Stomach (tissue), 9 donors: ENCODE data around the gene ANAPC2. TPM values are rescaled to one million over a fixed set of nuclear protein-coding genes. Genes with fewer than 3 reads are reported as not detected.

Experiments
- DNase-seq, 2 donors: peaks; one replicate each; pipeline versions ENCODE4 v3.0.0 to v3.0.0-alpha.2; 2013 to 2019
- H3K27ac ChIP-seq, 5 donors: fragments of 200-600 bp in 4 of 5; sonication (generic) in 4 of 5; one replicate each; pipeline ENCODE4 v1.5.1; 2013 to 2019; ENCODE audit warnings: mild to moderate bottlenecking in 1 of 5, moderate library complexity in 1 of 5
- H3K27me3 ChIP-seq, 3 donors: fragments of 200-600 bp; sonication (generic); one replicate each; pipeline ENCODE4 v1.5.1; 2017 to 2019; ENCODE audit warnings: mixed run types in 1 of 3
- H3K36me3 ChIP-seq, 4 donors: fragments of 200-600 bp; sonication (generic); 1 replicate in 3 of 4; 2 replicates in 1 of 4; pipeline ENCODE4 v1.5.1; 2016 to 2019
- H3K4me1 ChIP-seq, 4 donors: fragments of 200-600 bp; sonication (generic); one replicate each; pipeline ENCODE4 v1.5.1; 2016 to 2019
- H3K4me3 ChIP-seq, 4 donors: fragments of 200-600 bp; sonication (generic) in 3 of 4; one replicate each; pipeline ENCODE4 v1.5.1; 2016 to 2019; ENCODE audit warnings: mild to moderate bottlenecking in 1 of 4
- H3K9me3 ChIP-seq, 4 donors: fragments of 200-600 bp; sonication (generic); one replicate each; pipeline ENCODE4 v1.5.1; 2016 to 2019
- EP300 ChIP-seq: sonication (generic); formaldehyde crosslinking; IDR thresholded peaks from one replicate; pipeline ENCODE4 v1.6.1; 2017; ENCODE audit warnings: antibody characterized with exemption
- POLR2A ChIP-seq, 4 donors: fragments of 450-650 bp; IDR thresholded peaks; one replicate each; pipeline ENCODE4 v1.6.1; 2016; ENCODE audit warnings: antibody characterized with exemption in 4 of 4, control low read depth in 2 of 4, mild to moderate bottlenecking in 1 of 4, moderate library complexity in 1 of 4
- POLR2AphosphoS5 ChIP-seq, 3 donors: sonication (generic); formaldehyde crosslinking; IDR thresholded peaks; one replicate each; pipeline ENCODE4 v1.6.1; 2016; ENCODE audit warnings: antibody characterized with exemption in 3 of 3
- WGBS, 5 donors: extraction: QIAGEN DNeasy Blood & Tissue Kit in 3 of 5; methylation state at CpG; one replicate each; pipeline versions ENCODE4 v1.1.5 to v1.1.7; 2013 to 2018; 5-methylcytosine and 5-hydroxymethylcytosine counted together
- intact Hi-C: fragments of 100-400 bp; cut with DNase I; formaldehyde crosslinking; loops from one replicate; pipeline ENCODE4 v1.15.1; 2023; ENCODE audit warnings: low total_unique reads
- polyA plus RNA-seq, 3 donors: library from polyadenylated mRNA; stranded (reverse); fragments of 200-250 nt; gene quantifications; one replicate each; pipeline ENCODE4 v1.2.3, GENCODE V29; 2013
- total RNA-seq, 5 donors: library from RNA; depleted of rRNA; stranded (reverse); fragments of >200 nt; gene quantifications; one replicate each; pipeline versions ENCODE4 v1.1.0 to v1.2.3, GENCODE V29; 2014 to 2016
- TF ChIP-seq, protein P1 (sequence below), 7 experiments: fragments of 450-650 bp in 4 of 7; fragments of 200-600 bp in 3 of 7; sonication (generic) in 3 of 7; IDR thresholded peaks; one replicate each; pipeline ENCODE4 v1.5.1; 2016 to 2019; ENCODE audit warnings: antibody characterized with exemption in 7 of 7, control low read depth in 2 of 7, mild to moderate bottlenecking in 1 of 7
- donor health status: healthy with polysubstance abuse.
- donor health status: Bipolar disorder and iron deficiency.
- donor health status: healthy.

The ANAPC2 gene
- total and polyA plus RNA-seq, 8 donors, result 26.1 to 147 (median 41.8) TPM

DNA sequence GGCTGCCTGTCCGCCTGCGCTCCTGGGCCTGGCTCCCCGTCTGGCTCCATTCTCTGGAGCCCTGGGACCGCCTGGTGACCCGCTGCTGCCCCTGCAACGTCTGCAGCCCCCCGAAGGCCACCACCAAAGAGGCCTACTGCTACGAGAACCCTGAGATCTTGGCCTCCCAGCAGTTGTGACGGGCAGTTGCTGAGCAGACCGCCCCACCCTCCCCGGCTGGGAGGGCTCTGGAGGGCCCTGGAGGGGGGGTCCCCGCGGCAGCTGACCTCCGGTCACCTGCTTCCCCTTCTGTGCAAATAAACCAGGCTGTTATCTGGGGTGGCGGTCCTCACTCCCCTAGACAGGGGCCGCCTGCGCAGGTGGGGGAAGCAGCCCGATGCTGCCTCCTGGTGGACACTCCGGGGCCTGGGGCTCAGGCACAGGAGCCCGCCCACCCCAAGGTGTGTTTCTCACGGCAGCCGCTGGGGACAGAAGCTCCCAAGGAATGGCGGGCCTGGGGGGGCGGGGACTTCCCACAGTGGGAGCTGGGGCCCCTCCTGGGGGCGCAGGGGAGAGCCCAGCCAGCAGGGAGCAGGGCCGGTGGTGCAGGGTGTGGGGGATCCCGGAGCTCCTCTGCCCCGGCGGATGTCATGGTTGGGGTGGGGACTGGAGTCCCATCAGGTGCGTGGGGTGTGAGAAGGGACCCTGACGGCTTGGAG, 48.0 kb upstream of the ANAPC2 start:
- Histone ChIP-seq H3K4me1 (peaks cover 27 to 60% (median 57%) of the 10 kb centered on the region in 4 donors), H3K27me3 (peaks cover 15 to 49% (median 42%) of the 10 kb centered on the region in 3 donors), H3K27ac (peak overlapping the region in 2 of 5 donors; percentile 24 to 37), H3K36me3 (no peaks in the 10 kb centered on the region), H3K9me3 (no peaks in the 10 kb centered on the region), H3K4me3 (peak overlapping the region in 3 of 4 donors; percentile 14 to 38 (median 34))
- TF ChIP-seq POLR2A (IDR thresholded peaks at IDR 0.05) (no peak), POLR2AphosphoS5 (IDR thresholded peaks at IDR 0.05) (peak in 1 of 3 donors; percentile 60), EP300 (no peak)
- TF ChIP-seq, protein P1, sequence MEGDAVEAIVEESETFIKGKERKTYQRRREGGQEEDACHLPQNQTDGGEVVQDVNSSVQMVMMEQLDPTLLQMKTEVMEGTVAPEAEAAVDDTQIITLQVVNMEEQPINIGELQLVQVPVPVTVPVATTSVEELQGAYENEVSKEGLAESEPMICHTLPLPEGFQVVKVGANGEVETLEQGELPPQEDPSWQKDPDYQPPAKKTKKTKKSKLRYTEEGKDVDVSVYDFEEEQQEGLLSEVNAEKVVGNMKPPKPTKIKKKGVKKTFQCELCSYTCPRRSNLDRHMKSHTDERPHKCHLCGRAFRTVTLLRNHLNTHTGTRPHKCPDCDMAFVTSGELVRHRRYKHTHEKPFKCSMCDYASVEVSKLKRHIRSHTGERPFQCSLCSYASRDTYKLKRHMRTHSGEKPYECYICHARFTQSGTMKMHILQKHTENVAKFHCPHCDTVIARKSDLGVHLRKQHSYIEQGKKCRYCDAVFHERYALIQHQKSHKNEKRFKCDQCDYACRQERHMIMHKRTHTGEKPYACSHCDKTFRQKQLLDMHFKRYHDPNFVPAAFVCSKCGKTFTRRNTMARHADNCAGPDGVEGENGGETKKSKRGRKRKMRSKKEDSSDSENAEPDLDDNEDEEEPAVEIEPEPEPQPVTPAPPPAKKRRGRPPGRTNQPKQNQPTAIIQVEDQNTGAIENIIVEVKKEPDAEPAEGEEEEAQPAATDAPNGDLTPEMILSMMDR (IDR thresholded peaks at IDR 0.05), result peak in 5 of 7 experiments; percentile 98 to 100 (median 99)
- peak; percentile 93 to 96 for DNase-seq
- WGBS, 5 donors, result 8 to 11% (median 9%) methylated on average over 16 to 31 of the region's 31 CpGs
- intact Hi-C loops, result loop anchor here (10.0 kb wide), 1 partner anchor 52 kb away; the partner anchor contains the start of genes ANAPC2 and SSNA1

DNA sequence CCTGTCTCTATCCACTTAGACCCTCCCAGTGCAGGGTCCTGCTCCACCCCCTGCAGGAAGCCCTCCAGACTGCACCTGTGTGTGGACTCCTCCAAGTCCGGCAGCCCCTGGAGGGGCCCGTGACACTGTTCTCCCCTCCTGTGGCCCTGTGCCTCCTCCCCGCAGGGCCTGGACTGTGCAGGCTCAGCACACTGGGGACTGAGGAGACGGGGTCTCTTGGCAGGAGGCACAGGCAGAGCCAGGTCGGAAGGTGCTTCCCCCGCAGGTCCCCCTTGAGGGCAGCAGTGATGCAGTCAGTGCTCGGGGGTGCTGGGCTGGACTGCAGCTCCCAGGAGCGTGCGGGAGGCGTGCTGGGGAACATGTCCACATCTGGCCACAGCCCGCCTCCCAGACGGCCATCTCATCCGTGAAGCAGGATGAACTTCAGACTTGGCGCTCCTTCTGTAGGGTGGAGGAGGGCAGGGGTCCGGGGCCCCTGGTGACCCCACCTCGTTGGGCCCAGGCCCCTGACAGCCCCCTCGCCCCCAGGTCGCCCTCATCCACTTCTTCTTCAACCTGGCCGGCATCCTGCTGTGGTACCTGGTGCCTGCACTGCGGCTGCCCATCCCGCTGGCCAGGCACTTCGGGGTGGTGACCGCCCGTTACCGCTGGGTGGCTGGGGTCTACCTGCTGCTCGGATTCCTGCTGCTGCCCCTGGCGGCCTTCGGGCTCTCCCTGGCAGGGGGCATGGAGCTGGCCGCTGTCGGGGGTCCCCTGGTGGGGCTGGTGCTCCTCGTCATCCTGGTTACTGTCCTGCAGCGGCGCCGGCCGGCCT, 47.3 kb upstream of the ANAPC2 start:
- peak in 1 of 2 donors; percentile 45 for DNase-seq
- 51 to 63% (median 57%) methylated on average over 25 to 35 of the region's 35 CpGs for WGBS, 5 donors
- TF ChIP-seq, protein P1 (IDR thresholded peaks at IDR 0.05), result no peak
- TF ChIP-seq POLR2AphosphoS5 (IDR thresholded peaks at IDR 0.05) (no peak), EP300 (no peak), POLR2A (IDR thresholded peaks at IDR 0.05) (no peak)
- H3K4me3 ChIP-seq, result peak overlapping the region in 3 of 4 donors; percentile 14 to 38 (median 34)
- peaks cover 27 to 60% (median 57%) of the 10 kb centered on the region in 4 donors for H3K4me1 ChIP-seq
- H3K36me3 ChIP-seq, result no peaks in the 10 kb centered on the region
- H3K9me3 ChIP-seq, result no peaks in the 10 kb centered on the region
- H3K27me3 ChIP-seq, result peaks cover 15 to 56% (median 49%) of the 10 kb centered on the region in 3 donors
- intact Hi-C loops, result loop anchor here (10.0 kb wide), 1 partner anchor 51 kb away; the partner anchor contains the start of genes ANAPC2 and SSNA1
- peak overlapping the region in 1 of 5 donors; percentile 8 for H3K27ac ChIP-seq

DNA sequence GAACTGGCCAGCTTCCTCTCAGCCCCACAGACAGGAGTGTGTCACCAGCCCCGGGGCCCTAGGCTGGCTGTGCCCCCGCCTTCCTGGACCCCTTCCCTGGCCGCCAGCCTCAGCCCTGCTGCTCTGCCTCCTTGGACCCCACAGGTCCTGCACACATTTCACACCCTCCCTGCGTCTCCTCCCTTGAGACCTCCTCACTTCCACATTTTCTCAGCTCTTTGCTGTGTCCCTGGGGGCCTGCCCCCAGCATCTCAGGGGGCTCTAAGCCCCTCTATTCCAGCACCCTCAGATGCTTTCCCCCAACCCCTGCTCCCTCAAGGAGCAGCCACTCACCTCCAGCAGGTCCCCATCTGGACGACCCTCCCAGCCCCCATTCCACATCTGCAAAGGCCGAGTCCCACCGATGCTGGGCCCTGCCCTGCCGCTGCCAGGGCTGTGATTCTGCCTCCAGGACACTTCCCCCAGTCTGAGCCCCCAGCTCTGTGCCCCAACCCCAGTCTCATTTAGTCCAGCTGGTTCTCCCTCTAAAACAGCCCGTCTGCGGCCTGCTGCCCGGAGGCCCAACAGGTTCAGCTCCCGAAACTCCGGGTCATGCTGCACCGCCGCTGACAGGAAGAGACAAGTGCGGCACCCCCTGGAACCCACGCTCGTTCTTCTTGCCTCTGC, 46.5 kb upstream of the ANAPC2 start:
- H3K27me3 ChIP-seq, result peaks cover 15 to 64% (median 56%) of the 10 kb centered on the region in 3 donors

More for the DNA sequence above, 46.5 kb upstream of the ANAPC2 start:
- no peaks in the 10 kb centered on the region for H3K36me3 ChIP-seq
- intact Hi-C loops, result loop anchor here (10.0 kb wide), 1 partner anchor 50 kb away; the partner anchor contains the start of genes ANAPC2 and SSNA1
- no peak for DNase-seq
- peaks cover 23 to 55% (median 51%) of the 10 kb centered on the region in 4 donors for H3K4me1 ChIP-seq
- WGBS, 5 donors, result 72 to 82% (median 76%) methylated on average over 10 to 18 of the region's 18 CpGs
- TF ChIP-seq, protein P1 (IDR thresholded peaks at IDR 0.05), result no peak
- H3K4me3 ChIP-seq, result no peak overlapping the region
- H3K27ac ChIP-seq, result no peak overlapping the region
- no peaks in the 10 kb centered on the region for H3K9me3 ChIP-seq
